ENCODE data around the gene NPL.

Gene NPL

GRCh38 chr1:182764029-182764727 lies 25.4 kb upstream of the NPL start:
- TF ChIP-seq TAF1 (IDR thresholded peaks at IDR 0.05; ENCODE audit: low read depth) (no peak), TEAD4 (IDR thresholded peaks at IDR 0.05) (no peak), CEBPB (IDR thresholded peaks at IDR 0.05) (no peak), TCF12 (IDR thresholded peaks at IDR 0.05; ENCODE audit: low read depth) (no peak), REST (IDR thresholded peaks at IDR 0.05; ENCODE audit: low read depth) (no peak), ZBTB7A (IDR thresholded peaks at IDR 0.05; ENCODE audit: low read depth) (no peak)

GRCh38 chr1:182765391-182765790 lies 24.2 kb upstream of the NPL start:
- TF ChIP-seq TCF12 (IDR thresholded peaks at IDR 0.05; ENCODE audit: low read depth) (no peak), NFIC (IDR thresholded peaks at IDR 0.05) (no peak), TEAD4 (IDR thresholded peaks at IDR 0.05) (no peak), MAX (IDR thresholded peaks at IDR 0.05) (no peak), ZBTB7A (IDR thresholded peaks at IDR 0.05; ENCODE audit: low read depth) (no peak), EP300 (IDR thresholded peaks at IDR 0.05; ENCODE audit: borderline replicate concordance) (no peak), REST (IDR thresholded peaks at IDR 0.05; ENCODE audit: low read depth) (no peak), YY1 (IDR thresholded peaks at IDR 0.05; ENCODE audit: low read depth) (no peak), CREB1 (IDR thresholded peaks at IDR 0.05; ENCODE audit: low read depth) (no peak), TAF1 (IDR thresholded peaks at IDR 0.05; ENCODE audit: low read depth) (no peak), CEBPB (IDR thresholded peaks at IDR 0.05) (no peak), USF1 (IDR thresholded peaks at IDR 0.05) (no peak), RAD21 (IDR thresholded peaks at IDR 0.05; ENCODE audit: low read depth) (no peak), EGR1 (IDR thresholded peaks at IDR 0.05) (no peak), FOXM1 (IDR thresholded peaks at IDR 0.05; ENCODE audit: borderline replicate concordance, low read depth) (no peak)

GRCh38 chr1:182766050-182766449 lies 23.5 kb upstream of the NPL start:
- TF ChIP-seq TAF1 (IDR thresholded peaks at IDR 0.05; ENCODE audit: low read depth) (no peak), REST (IDR thresholded peaks at IDR 0.05; ENCODE audit: low read depth) (no peak), MAX (IDR thresholded peaks at IDR 0.05) (no peak), ZBTB7A (IDR thresholded peaks at IDR 0.05; ENCODE audit: low read depth) (no peak), CREB1 (IDR thresholded peaks at IDR 0.05; ENCODE audit: low read depth) (no peak), USF1 (IDR thresholded peaks at IDR 0.05) (no peak), CEBPB (IDR thresholded peaks at IDR 0.05) (no peak), EP300 (IDR thresholded peaks at IDR 0.05; ENCODE audit: borderline replicate concordance) (no peak), YY1 (IDR thresholded peaks at IDR 0.05; ENCODE audit: low read depth) (no peak), NFIC (IDR thresholded peaks at IDR 0.05) (no peak), TEAD4 (IDR thresholded peaks at IDR 0.05) (no peak), EGR1 (IDR thresholded peaks at IDR 0.05) (no peak)

- TF ChIP-seq CREB1 (IDR thresholded peaks at IDR 0.05; ENCODE audit: low read depth) (no peak), RAD21 (IDR thresholded peaks at IDR 0.05; ENCODE audit: low read depth) (no peak), YY1 (IDR thresholded peaks at IDR 0.05; ENCODE audit: low read depth) (no peak), MAX (IDR thresholded peaks at IDR 0.05) (no peak), TEAD4 (IDR thresholded peaks at IDR 0.05) (no peak), USF1 (IDR thresholded peaks at IDR 0.05) (no peak), EP300 (IDR thresholded peaks at IDR 0.05; ENCODE audit: borderline replicate concordance) (no peak), TAF1 (IDR thresholded peaks at IDR 0.05; ENCODE audit: low read depth) (no peak), REST (IDR thresholded peaks at IDR 0.05; ENCODE audit: low read depth) (no peak), TCF12 (IDR thresholded peaks at IDR 0.05; ENCODE audit: low read depth) (no peak), EGR1 (IDR thresholded peaks at IDR 0.05) (no peak), CEBPB (IDR thresholded peaks at IDR 0.05) (no peak), NFIC (IDR thresholded peaks at IDR 0.05) (no peak), FOXM1 (IDR thresholded peaks at IDR 0.05; ENCODE audit: borderline replicate concordance, low read depth) (no peak), ZBTB7A (IDR thresholded peaks at IDR 0.05; ENCODE audit: low read depth) (no peak)
Observed at GRCh38 chr1:182766881-182767645, 22.5 kb upstream of the NPL start.

Data from Ishikawa (cell line).